ENCODE measurements around the gene DAP. TPM values are rescaled to one million over a fixed set of nuclear protein-coding genes. Genes with fewer than 3 reads are reported as not detected.
"Not testable (repeated sequence)": the region's sequence is repeated elsewhere in the genome, so short reads cannot be mapped to it uniquely, and the experiment has no call there.

DAP gene
- total RNA-seq, 1 experiment from 2014 or later: 279 TPM

DNA sequence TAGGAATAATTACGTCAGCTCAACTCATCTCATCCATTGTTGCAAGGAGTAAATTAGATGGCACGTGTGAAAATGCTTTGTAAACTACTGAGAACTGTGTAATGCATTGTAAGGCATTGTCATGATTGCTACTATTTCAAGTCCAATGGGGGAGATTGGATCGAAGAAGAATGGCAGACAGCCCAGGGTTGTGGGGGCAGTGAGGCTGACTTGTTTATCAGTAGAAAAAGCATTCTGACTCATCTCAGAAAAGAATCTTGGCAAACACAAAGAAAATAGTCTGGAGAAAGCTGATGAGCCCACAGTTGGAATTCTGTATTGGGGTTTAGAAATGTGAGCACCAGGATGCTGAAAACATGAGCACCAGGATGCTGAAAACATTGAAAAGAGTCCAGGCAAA is 28.0 kb upstream of the DAP start:
- Histone ChIP-seq H3K79me2 (ENCODE audit: low read depth) (no peaks in the 10 kb centered on the region), H3K4me1 (replicated peaks; ENCODE audit: insufficient read depth) (no peaks in the 10 kb centered on the region), H3K9me3 (ENCODE audit: insufficient read depth, low read depth) (no peaks in the 10 kb centered on the region), H3K27ac (no peak overlapping the region), H3K4me3 (no peak overlapping the region), H3K36me3 (ENCODE audit: low read depth) (no peaks in the 10 kb centered on the region), H3F3A (ENCODE audit: insufficient read depth, low read depth) (no peaks in the 10 kb centered on the region), H4K20me1 (ENCODE audit: insufficient read depth) (no peaks in the 10 kb centered on the region), H3K9me2 (ENCODE audit: insufficient read depth) (no peaks in the 10 kb centered on the region), H3K27me3 (ENCODE audit: insufficient read depth, low read depth) (no peaks in the 10 kb centered on the region), H3K4me2 (no peak overlapping the region), H2AFZ (no peak overlapping the region)
- intact Hi-C loops (cut with micrococcal nuclease; ENCODE audit: unreplicated experiment): no loop called here
- no TSS peak for BruUV-seq (replicated peaks)
- ChIA-PET POLR2A (ENCODE audit: unreplicated experiment) (no interaction called here), CTCF (no interaction called here)
- TF ChIP-seq, protein P1, sequence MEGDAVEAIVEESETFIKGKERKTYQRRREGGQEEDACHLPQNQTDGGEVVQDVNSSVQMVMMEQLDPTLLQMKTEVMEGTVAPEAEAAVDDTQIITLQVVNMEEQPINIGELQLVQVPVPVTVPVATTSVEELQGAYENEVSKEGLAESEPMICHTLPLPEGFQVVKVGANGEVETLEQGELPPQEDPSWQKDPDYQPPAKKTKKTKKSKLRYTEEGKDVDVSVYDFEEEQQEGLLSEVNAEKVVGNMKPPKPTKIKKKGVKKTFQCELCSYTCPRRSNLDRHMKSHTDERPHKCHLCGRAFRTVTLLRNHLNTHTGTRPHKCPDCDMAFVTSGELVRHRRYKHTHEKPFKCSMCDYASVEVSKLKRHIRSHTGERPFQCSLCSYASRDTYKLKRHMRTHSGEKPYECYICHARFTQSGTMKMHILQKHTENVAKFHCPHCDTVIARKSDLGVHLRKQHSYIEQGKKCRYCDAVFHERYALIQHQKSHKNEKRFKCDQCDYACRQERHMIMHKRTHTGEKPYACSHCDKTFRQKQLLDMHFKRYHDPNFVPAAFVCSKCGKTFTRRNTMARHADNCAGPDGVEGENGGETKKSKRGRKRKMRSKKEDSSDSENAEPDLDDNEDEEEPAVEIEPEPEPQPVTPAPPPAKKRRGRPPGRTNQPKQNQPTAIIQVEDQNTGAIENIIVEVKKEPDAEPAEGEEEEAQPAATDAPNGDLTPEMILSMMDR (conservative IDR thresholded peaks at IDR 0.05): no peak
- no peak for TF ChIP-seq EZH2 (IDR thresholded peaks at IDR 0.05; ENCODE audit: low read depth)
- DNase-seq: no peak

DNA sequence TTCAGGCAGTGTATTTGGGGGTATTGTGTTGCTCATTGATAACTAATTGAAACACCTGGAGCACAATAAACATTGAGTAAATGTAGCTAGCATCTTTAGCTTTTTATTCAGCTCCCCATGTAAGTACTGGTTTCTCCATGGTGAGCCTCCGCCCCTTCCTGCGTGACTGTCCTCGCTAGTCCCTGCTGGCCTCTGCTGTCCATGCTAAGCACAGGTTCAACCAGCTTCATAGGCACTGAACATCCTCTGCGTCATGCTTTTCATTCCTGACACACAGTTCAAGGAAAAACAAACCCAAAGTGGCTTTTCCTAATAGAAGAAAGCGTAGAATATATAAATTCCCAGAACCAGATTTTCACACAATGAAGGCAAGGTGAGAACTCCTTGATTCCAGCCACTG is 27.3 kb upstream of the DAP start:
- no peaks in the 10 kb centered on the region for H3K4me1 ChIP-seq (replicated peaks; ENCODE audit: insufficient read depth)
- no peaks in the 10 kb centered on the region for H3K36me3 ChIP-seq (ENCODE audit: low read depth)
- no peak overlapping the region for H3K4me3 ChIP-seq
- H4K20me1 ChIP-seq (ENCODE audit: insufficient read depth): no peaks in the 10 kb centered on the region
- H3K27me3 ChIP-seq (ENCODE audit: insufficient read depth, low read depth): no peaks in the 10 kb centered on the region
- CTCF ChIA-PET: no interaction called here
- H3K4me2 ChIP-seq: no peak overlapping the region
- BruUV-seq (replicated peaks): no TSS peak
- DNase-seq: no peak
- no peaks in the 10 kb centered on the region for H3K79me2 ChIP-seq (ENCODE audit: low read depth)
- no peak overlapping the region for H2AFZ ChIP-seq
- no peaks in the 10 kb centered on the region for H3K9me3 ChIP-seq (ENCODE audit: insufficient read depth, low read depth)
- H3K9me2 ChIP-seq (ENCODE audit: insufficient read depth): no peaks in the 10 kb centered on the region
- TF ChIP-seq, protein P1 (conservative IDR thresholded peaks at IDR 0.05): no peak
- TF ChIP-seq EZH2 (IDR thresholded peaks at IDR 0.05; ENCODE audit: low read depth): no peak
- POLR2A ChIA-PET (ENCODE audit: unreplicated experiment): no interaction called here
- no peaks in the 10 kb centered on the region for H3F3A ChIP-seq (ENCODE audit: insufficient read depth, low read depth)
- H3K27ac ChIP-seq: no peak overlapping the region
- intact Hi-C loops (cut with micrococcal nuclease; ENCODE audit: unreplicated experiment): no loop called here

DNA sequence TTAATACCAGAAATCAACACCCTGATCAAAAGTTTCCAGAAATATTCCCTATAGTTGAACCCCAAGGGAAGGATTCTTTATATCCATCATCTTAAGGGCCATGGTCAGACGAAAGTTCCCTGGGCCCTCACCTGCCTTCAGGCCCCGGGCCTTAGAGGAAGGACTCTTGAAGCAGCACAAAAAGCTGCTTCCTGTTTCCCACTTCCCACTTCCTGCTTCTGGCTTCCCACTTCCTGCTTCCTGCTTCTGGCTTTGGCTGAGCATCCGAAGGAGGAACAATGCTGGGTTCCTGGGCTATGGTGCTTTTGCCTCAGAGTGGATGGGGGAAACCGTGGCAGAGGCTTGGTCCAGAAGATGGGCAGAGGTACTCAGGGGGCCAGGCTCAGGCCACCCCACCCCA is 25.8 kb upstream of the DAP start:
- no peak overlapping the region for H3K27ac ChIP-seq
- H3K4me3 ChIP-seq: no peak overlapping the region
- no peaks in the 10 kb centered on the region for H4K20me1 ChIP-seq (ENCODE audit: insufficient read depth)
- H3K4me1 ChIP-seq (replicated peaks; ENCODE audit: insufficient read depth): no peaks in the 10 kb centered on the region
- H3K9me3 ChIP-seq (ENCODE audit: insufficient read depth, low read depth): no peaks in the 10 kb centered on the region
- no peaks in the 10 kb centered on the region for H3K79me2 ChIP-seq (ENCODE audit: low read depth)
- ChIA-PET POLR2A (ENCODE audit: unreplicated experiment) (no interaction called here), CTCF (no interaction called here)
- DNase-seq: no peak
- BruUV-seq (replicated peaks): no TSS peak
- no peaks in the 10 kb centered on the region for H3K36me3 ChIP-seq (ENCODE audit: low read depth)
- no peaks in the 10 kb centered on the region for H3K9me2 ChIP-seq (ENCODE audit: insufficient read depth)
- TF ChIP-seq EZH2 (IDR thresholded peaks at IDR 0.05; ENCODE audit: low read depth): no peak
- TF ChIP-seq, protein P1 (conservative IDR thresholded peaks at IDR 0.05): no peak
- H3K27me3 ChIP-seq (ENCODE audit: insufficient read depth, low read depth): no peaks in the 10 kb centered on the region
- no peaks in the 10 kb centered on the region for H3F3A ChIP-seq (ENCODE audit: insufficient read depth, low read depth)
- H3K4me2 ChIP-seq: no peak overlapping the region
- intact Hi-C loops (cut with micrococcal nuclease; ENCODE audit: unreplicated experiment): no loop called here
- H2AFZ ChIP-seq: no peak overlapping the region

DNA sequence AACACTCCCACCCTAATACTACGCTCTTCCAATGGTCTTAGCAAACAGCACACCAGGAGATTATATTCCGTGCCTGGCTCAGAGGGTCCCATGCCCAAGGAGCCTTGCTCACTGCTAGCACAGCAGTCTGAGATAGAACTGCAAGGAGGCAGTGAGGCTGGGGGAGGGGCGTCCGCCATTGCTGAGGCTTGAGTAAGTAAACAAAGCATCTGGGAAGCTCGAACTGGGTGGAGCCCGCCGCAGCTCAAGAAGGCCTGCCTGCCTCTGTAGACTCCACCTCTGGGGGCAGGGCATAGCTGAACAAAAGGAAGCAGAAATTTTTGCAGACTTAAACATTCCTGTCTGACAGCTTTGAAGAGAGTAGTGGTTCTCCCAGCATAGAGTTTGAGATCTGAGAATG is 19.2 kb upstream of the DAP start:
- H3K4me1 ChIP-seq (replicated peaks; ENCODE audit: insufficient read depth); H3K4me3 ChIP-seq; H3K27me3 ChIP-seq (ENCODE audit: insufficient read depth, low read depth); H3K27ac ChIP-seq; intact Hi-C loops (cut with micrococcal nuclease; ENCODE audit: unreplicated experiment); H3K79me2 ChIP-seq (ENCODE audit: low read depth); H3K36me3 ChIP-seq (ENCODE audit: low read depth); H3K9me3 ChIP-seq (ENCODE audit: insufficient read depth, low read depth); H3K4me2 ChIP-seq; CTCF ChIA-PET; BruUV-seq (replicated peaks); H2AFZ ChIP-seq; H4K20me1 ChIP-seq (ENCODE audit: insufficient read depth); H3K9me2 ChIP-seq (ENCODE audit: insufficient read depth); H3F3A ChIP-seq (ENCODE audit: insufficient read depth, low read depth): not testable (repeated sequence)
- DNase-seq: peak in 1 of 2 experiments; percentile 74
- POLR2A ChIA-PET (ENCODE audit: unreplicated experiment): interaction anchor here (0.6 to 0.8 kb wide), 2 partner anchors 42 to 51 kb away, joined by 5 to 8 read pairs; no protein-coding TSS in a partner anchor

Measured in PC-9 (cell line).